Osteoblast (primary cell): Measurements from ENCODE around the gene CPTP. TPM values are rescaled to one million over a fixed set of nuclear protein-coding genes. Genes with fewer than 3 reads are reported as not detected.

Experiments
- DNase-seq: peaks from one replicate; pipeline ENCODE4 v3.0.0; 2011; ENCODE audit warnings: low spot score, mixed read lengths; ENCODE audit not compliant: insufficient read length; ENCODE audit errors: missing footprints
- H2AFZ ChIP-seq: 2 replicates; pipeline ENCODE4 v1.6.0; 2011; ENCODE audit warnings: mild to moderate bottlenecking, low read length
- H3K27ac ChIP-seq: 2 replicates; pipeline ENCODE4 v1.5.1; 2011; ENCODE audit warnings: mild to moderate bottlenecking, low read depth, low read length, moderate library complexity
- H3K27me3 ChIP-seq: 2 replicates; pipeline ENCODE4 v1.6.0; 2012; ENCODE audit warnings: mild to moderate bottlenecking, control low read depth, inconsistent platforms, low read length, moderate library complexity; ENCODE audit not compliant: insufficient read depth
- H3K36me3 ChIP-seq: 2 replicates; pipeline ENCODE4 v1.5.1; 2011; ENCODE audit warnings: mild to moderate bottlenecking, low read length, control low read depth, moderate library complexity; ENCODE audit not compliant: insufficient read depth
- H3K4me1 ChIP-seq: 2 replicates; pipeline ENCODE4 v1.5.1; 2011; ENCODE audit warnings: mild to moderate bottlenecking, low read length, control low read depth, moderate library complexity; ENCODE audit not compliant: insufficient read depth
- H3K4me2 ChIP-seq: 2 replicates; pipeline ENCODE4 v1.6.0; 2011; ENCODE audit warnings: mild to moderate bottlenecking, low read length; ENCODE audit not compliant: insufficient read depth
- H3K4me3 ChIP-seq: fragments of 200-600 bp; sonication (generic); 3 replicates; pipeline ENCODE4 v1.5.1; 2012; ENCODE audit warnings: mild to moderate bottlenecking, low read length, inconsistent platforms; ENCODE audit not compliant: insufficient read depth
- H3K79me2 ChIP-seq: 2 replicates; pipeline ENCODE4 v1.6.0; 2012; ENCODE audit warnings: mild to moderate bottlenecking, low read length, control low read depth, inconsistent platforms; ENCODE audit not compliant: insufficient read depth
- H3K9me3 ChIP-seq: 2 replicates; pipeline ENCODE4 v1.5.1; 2011; ENCODE audit warnings: low read depth, low read length, control low read depth
- H4K20me1 ChIP-seq: 2 replicates; pipeline ENCODE4 v1.6.0; 2012; ENCODE audit warnings: mild to moderate bottlenecking, low read length, control low read depth; ENCODE audit not compliant: insufficient read depth
- total RNA-seq: library from RNA; depleted of rRNA; stranded (reverse); fragments of >200 nt; gene quantifications from 2 replicates; pipeline ENCODE4 v1.2.3, GENCODE V29; 2012
- TF ChIP-seq, protein P1 (sequence below): IDR thresholded peaks from 2 replicates; pipeline ENCODE4 v1.5.1; 2011; ENCODE audit warnings: mild to moderate bottlenecking, low read depth, low read length, moderate library complexity; ENCODE audit errors: extremely low read depth

Gene CPTP
- total RNA-seq, 1 donor, result 13.8 TPM

DNA sequence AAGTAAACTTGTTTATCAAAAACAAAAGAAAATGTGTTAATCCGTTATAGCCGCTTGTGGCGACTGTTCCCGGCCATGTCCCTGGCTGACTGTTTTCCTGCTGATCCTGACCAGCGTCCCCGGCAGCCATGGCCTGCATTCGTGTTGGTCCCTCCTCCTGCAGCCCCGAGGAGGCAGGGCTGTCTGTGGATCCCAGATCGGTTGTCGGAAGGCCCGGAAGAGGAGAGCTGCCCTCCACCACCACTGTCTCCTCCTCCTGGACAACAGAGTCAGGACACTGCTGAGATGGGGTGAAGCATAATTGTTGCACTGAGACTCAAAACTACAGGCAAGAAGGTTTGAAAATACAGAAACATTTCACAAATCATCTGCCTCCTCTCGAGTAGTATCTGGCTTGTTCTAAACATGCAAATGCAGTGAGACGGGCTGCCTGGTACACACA is 37.4 kb downstream of the CPTP start:
- TF ChIP-seq, protein P1, sequence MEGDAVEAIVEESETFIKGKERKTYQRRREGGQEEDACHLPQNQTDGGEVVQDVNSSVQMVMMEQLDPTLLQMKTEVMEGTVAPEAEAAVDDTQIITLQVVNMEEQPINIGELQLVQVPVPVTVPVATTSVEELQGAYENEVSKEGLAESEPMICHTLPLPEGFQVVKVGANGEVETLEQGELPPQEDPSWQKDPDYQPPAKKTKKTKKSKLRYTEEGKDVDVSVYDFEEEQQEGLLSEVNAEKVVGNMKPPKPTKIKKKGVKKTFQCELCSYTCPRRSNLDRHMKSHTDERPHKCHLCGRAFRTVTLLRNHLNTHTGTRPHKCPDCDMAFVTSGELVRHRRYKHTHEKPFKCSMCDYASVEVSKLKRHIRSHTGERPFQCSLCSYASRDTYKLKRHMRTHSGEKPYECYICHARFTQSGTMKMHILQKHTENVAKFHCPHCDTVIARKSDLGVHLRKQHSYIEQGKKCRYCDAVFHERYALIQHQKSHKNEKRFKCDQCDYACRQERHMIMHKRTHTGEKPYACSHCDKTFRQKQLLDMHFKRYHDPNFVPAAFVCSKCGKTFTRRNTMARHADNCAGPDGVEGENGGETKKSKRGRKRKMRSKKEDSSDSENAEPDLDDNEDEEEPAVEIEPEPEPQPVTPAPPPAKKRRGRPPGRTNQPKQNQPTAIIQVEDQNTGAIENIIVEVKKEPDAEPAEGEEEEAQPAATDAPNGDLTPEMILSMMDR, result peak; percentile 20
- Histone ChIP-seq H3K79me2 (peaks cover 21% of the 10 kb centered on the region), H3K4me3 (peak overlapping the region; percentile 42), H2AFZ (peak overlapping the region; percentile 53), H3K4me2 (peak overlapping the region; percentile 89), H3K36me3 (no peaks in the 10 kb centered on the region), H3K4me1 (peaks cover 40% of the 10 kb centered on the region), H3K9me3 (peaks cover under 1% of the 10 kb centered on the region), H3K27me3 (no peaks in the 10 kb centered on the region), H4K20me1 (peaks cover 4% of the 10 kb centered on the region), H3K27ac (peak overlapping the region; percentile 85)
- peak; percentile 94 for DNase-seq

DNA sequence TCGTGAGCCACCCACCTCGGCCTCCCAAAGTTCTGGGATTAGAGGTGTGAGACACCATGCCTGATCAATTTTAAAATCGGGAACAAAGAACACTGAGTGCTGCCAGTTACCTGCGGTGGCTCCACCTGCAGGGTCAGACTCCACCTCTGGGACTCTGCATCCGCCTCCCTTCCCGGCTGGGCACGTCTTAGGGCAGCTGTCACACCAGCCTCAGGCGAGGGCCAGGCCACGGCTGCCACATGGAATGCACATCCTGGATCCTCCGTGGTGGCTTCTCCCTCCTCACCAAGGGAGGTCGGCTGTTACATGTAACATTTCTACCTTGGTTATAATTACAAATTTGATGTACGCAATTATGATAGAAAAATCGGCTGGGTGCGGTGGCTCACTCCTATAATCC is 39.7 kb downstream of the CPTP start:
- H3K9me3 ChIP-seq, result peaks cover 4% of the 10 kb centered on the region
- peak; percentile 32 for DNase-seq
- TF ChIP-seq, protein P1, result no peak
- no peak overlapping the region for H3K4me3 ChIP-seq
- H3K27ac ChIP-seq, result no peak overlapping the region
- H3K79me2 ChIP-seq, result peaks cover 7% of the 10 kb centered on the region
- H3K4me1 ChIP-seq, result peaks cover 30% of the 10 kb centered on the region
- H3K27me3 ChIP-seq, result no peaks in the 10 kb centered on the region
- no peak overlapping the region for H2AFZ ChIP-seq
- H3K36me3 ChIP-seq, result no peaks in the 10 kb centered on the region
- H4K20me1 ChIP-seq, result no peaks in the 10 kb centered on the region
- H3K4me2 ChIP-seq, result no peak overlapping the region

DNA sequence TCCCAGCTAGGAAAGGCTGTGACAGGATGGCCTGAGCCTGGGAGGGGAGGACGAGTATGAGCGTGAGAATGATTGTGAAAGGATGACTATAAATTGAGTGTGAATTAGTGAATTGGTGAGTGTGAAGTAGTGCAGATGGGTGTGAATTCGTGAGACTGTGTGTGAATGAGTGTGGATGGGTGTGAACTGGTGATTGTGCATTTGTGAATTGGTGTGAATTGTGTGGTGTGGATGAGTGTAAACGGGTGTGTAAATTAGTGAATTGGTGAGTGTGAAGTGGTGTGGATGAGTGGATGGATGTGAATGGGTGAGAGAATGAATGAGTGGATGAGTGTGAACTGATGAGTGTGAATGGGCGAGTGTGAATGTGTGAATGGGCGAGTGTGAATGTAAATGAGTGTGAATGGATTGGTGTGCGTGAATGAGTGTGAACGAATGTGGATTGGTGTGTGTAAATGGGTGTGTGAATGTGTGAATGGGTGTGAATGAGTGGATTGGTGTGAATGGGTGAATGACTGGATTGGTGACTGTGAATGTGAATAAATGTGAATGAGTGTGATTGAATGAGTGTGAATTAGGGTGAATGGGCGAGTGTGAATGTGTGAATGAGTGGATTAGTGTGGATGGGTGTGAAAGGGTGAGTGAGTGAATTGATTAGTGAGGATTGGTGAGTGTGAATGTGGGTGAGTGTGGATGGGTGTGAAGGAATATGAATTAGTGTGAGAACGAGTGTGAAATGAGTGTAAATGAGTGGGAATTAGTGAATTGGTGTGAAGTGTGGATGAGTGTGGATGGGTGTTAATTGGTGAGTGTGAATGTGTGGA is 41.5 kb downstream of the CPTP start:
- Histone ChIP-seq H3K27me3 (no peaks in the 10 kb centered on the region), H2AFZ (no peak overlapping the region), H3K27ac (no peak overlapping the region), H4K20me1 (no peaks in the 10 kb centered on the region), H3K79me2 (peaks cover 4% of the 10 kb centered on the region), H3K4me3 (no peak overlapping the region), H3K4me1 (peaks cover 19% of the 10 kb centered on the region), H3K9me3 (peaks cover 4% of the 10 kb centered on the region), H3K4me2 (no peak overlapping the region), H3K36me3 (no peaks in the 10 kb centered on the region)
- no peak for DNase-seq
- TF ChIP-seq, protein P1, result no peak

DNA sequence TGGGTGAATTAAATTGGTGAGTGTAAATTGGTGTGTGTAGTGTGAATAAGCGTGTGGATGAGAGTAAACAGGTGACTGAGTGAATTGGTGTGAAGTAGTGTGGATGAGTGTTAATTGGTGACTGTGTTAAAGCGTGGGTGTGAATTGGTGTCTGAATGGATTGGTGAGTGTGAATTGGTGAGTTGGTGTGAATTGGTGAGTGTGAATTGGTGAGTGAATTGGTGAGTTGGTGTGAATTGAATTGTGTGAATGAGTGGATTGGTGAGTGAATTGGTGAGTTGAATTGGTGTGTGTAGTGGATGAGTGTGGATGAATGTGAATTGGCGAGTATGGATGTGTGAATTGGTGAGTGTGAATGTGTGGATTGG is 42.1 kb downstream of the CPTP start:
- Histone ChIP-seq H3K4me3 (no peak overlapping the region), H3K36me3 (no peaks in the 10 kb centered on the region), H3K27ac (no peak overlapping the region), H3K9me3 (peaks cover 4% of the 10 kb centered on the region), H3K4me2 (no peak overlapping the region), H4K20me1 (peaks cover 3% of the 10 kb centered on the region), H3K79me2 (peaks cover 1% of the 10 kb centered on the region), H3K27me3 (no peaks in the 10 kb centered on the region), H2AFZ (no peak overlapping the region), H3K4me1 (peaks cover 19% of the 10 kb centered on the region)
- DNase-seq, result no peak
- TF ChIP-seq, protein P1, result no peak
